ENCODE results near the gene GALNT13. TPM values are rescaled to one million over a fixed set of nuclear protein-coding genes. Genes with fewer than 3 reads are reported as not detected.

Gene GALNT13
- total and polyA plus RNA-seq, 2 of the 13 experiments (the other 11 are each of a cell fraction or from before 2014, with no cell fraction given), result 1.3 to 5.0 TPM

- TF ChIP-seq, protein P1, sequence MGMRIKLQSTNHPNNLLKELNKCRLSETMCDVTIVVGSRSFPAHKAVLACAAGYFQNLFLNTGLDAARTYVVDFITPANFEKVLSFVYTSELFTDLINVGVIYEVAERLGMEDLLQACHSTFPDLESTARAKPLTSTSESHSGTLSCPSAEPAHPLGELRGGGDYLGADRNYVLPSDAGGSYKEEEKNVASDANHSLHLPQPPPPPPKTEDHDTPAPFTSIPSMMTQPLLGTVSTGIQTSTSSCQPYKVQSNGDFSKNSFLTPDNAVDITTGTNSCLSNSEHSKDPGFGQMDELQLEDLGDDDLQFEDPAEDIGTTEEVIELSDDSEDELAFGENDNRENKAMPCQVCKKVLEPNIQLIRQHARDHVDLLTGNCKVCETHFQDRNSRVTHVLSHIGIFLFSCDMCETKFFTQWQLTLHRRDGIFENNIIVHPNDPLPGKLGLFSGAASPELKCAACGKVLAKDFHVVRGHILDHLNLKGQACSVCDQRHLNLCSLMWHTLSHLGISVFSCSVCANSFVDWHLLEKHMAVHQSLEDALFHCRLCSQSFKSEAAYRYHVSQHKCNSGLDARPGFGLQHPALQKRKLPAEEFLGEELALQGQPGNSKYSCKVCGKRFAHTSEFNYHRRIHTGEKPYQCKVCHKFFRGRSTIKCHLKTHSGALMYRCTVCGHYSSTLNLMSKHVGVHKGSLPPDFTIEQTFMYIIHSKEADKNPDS (CRISPR knock-in tag; IDR thresholded peaks at IDR 0.05), result no peak
- TF ChIP-seq ZNF816 (CRISPR knock-in tag; IDR thresholded peaks at IDR 0.05; ENCODE audit: borderline replicate concordance), result peak; percentile 49; the same call in 1 of the 2 replicates
- no peak for TF ChIP-seq ZNF335 (CRISPR knock-in tag; IDR thresholded peaks at IDR 0.05)
- TF ChIP-seq ZBTB10 (CRISPR knock-in tag; IDR thresholded peaks at IDR 0.05; ENCODE audit: borderline replicate concordance), result no peak
- no peak for TF ChIP-seq ZBTB8A (CRISPR knock-in tag; IDR thresholded peaks at IDR 0.05; ENCODE audit: borderline replicate concordance, low read depth)
- TF ChIP-seq MEIS1 (CRISPR knock-in tag; IDR thresholded peaks at IDR 0.05; ENCODE audit: borderline replicate concordance), result no peak
- TF ChIP-seq, protein P2, sequence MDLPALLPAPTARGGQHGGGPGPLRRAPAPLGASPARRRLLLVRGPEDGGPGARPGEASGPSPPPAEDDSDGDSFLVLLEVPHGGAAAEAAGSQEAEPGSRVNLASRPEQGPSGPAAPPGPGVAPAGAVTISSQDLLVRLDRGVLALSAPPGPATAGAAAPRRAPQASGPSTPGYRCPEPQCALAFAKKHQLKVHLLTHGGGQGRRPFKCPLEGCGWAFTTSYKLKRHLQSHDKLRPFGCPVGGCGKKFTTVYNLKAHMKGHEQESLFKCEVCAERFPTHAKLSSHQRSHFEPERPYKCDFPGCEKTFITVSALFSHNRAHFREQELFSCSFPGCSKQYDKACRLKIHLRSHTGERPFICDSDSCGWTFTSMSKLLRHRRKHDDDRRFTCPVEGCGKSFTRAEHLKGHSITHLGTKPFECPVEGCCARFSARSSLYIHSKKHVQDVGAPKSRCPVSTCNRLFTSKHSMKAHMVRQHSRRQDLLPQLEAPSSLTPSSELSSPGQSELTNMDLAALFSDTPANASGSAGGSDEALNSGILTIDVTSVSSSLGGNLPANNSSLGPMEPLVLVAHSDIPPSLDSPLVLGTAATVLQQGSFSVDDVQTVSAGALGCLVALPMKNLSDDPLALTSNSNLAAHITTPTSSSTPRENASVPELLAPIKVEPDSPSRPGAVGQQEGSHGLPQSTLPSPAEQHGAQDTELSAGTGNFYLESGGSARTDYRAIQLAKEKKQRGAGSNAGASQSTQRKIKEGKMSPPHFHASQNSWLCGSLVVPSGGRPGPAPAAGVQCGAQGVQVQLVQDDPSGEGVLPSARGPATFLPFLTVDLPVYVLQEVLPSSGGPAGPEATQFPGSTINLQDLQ (CRISPR knock-in tag; IDR thresholded peaks at IDR 0.05), result no peak
- TF ChIP-seq NONO (IDR thresholded peaks at IDR 0.05), result no peak
- TF ChIP-seq NONO (CRISPR knock-in tag; conservative IDR thresholded peaks at IDR 0.05), result 0 out of 2 replicates have a peak, but pooled peaks have one; percentile 22
- no peak for TF ChIP-seq ZNF354B (CRISPR knock-in tag; IDR thresholded peaks at IDR 0.05)
- peak; percentile 55; the same call in 1 of the 2 replicates for TF ChIP-seq HDAC1 (CRISPR knock-in tag; IDR thresholded peaks at IDR 0.05)
- TF ChIP-seq BHLHE40 (IDR thresholded peaks at IDR 0.05; ENCODE audit: low read length), result no peak
- no peak for TF ChIP-seq KDM5B (CRISPR knock-in tag; IDR thresholded peaks at IDR 0.05; ENCODE audit: borderline replicate concordance)
- TF ChIP-seq ZNF558 (CRISPR knock-in tag; IDR thresholded peaks at IDR 0.05; ENCODE audit: borderline replicate concordance), result no peak; the same call in 1 of the 2 replicates
- 0 out of 2 replicates have a peak, but pooled peaks have one; percentile 23 for TF ChIP-seq DMAP1 (CRISPR knock-in tag; IDR thresholded peaks at IDR 0.05)
- no peak for TF ChIP-seq EED (CRISPR knock-in tag; IDR thresholded peaks at IDR 0.05)
- TF ChIP-seq ZNF616 (CRISPR knock-in tag; IDR thresholded peaks at IDR 0.05; ENCODE audit: low read depth), result no peak
- no peak for TF ChIP-seq MXD4 (CRISPR knock-in tag; IDR thresholded peaks at IDR 0.05)
- TF ChIP-seq NCOA1 (CRISPR knock-in tag; IDR thresholded peaks at IDR 0.05), result peak; percentile 68; the same call in 1 of the 2 replicates
- TF ChIP-seq KLF9 (CRISPR knock-in tag; IDR thresholded peaks at IDR 0.05; ENCODE audit: low read depth), result no peak
- peak; percentile 71 for TF ChIP-seq PHF5A (CRISPR knock-in tag; IDR thresholded peaks at IDR 0.05; ENCODE audit: low read depth, unreplicated experiment)
Measured at GRCh38 chr2:154449951-154450658, 578.4 kb downstream of the GALNT13 start (continued).
